ENCODE results near the gene KRT6A. TPM values are rescaled to one million over a fixed set of nuclear protein-coding genes. Genes with fewer than 3 reads are reported as not detected.

The KRT6A gene
- total RNA-seq, 3 donors from 2014 or later (not counting 1 experiment from before 2014, with no cell fraction given): not detected

GRCh38 chr12:52534482-52534881 lies 41.4 kb upstream of the KRT6A start:
- peaks cover 13 to 18% of the 10 kb centered on the region in 2 donors for H3K4me1 Mint-ChIP-seq
- no peak overlapping the region for H3K4me3 Mint-ChIP-seq
- H3K9me3 Mint-ChIP-seq: no peaks in the 10 kb centered on the region
- no peaks in the 10 kb centered on the region for H3K36me3 ChIP-seq (ENCODE audit: control insufficient read depth, insufficient read depth, low read length)
- no peak overlapping the region for H3K4me3 ChIP-seq (ENCODE audit: low read length)
- ATAC-seq: no peak
- no peaks in the 10 kb centered on the region for H3K27me3 ChIP-seq (ENCODE audit: control insufficient read depth, insufficient read depth, low read length)
- no peaks in the 10 kb centered on the region for H3K36me3 Mint-ChIP-seq
- peaks cover 2% of the 10 kb centered on the region for H3K4me1 ChIP-seq (ENCODE audit: control insufficient read depth, insufficient read depth, low read length)
- DNase-seq: no peak
- H3K9me3 ChIP-seq (ENCODE audit: control insufficient read depth, insufficient read depth, low read length): no peaks in the 10 kb centered on the region
- intact Hi-C loops (cut with micrococcal nuclease): no loop called here
- H3K27ac ChIP-seq (ENCODE audit: low read length): no peak overlapping the region
- H3K27me3 Mint-ChIP-seq (ENCODE audit: low read depth in 2 of 2): peaks cover 9 to 10% of the 10 kb centered on the region in 2 donors
- TF ChIP-seq CTCF (IDR thresholded peaks at IDR 0.05): no peak
- H3K27ac Mint-ChIP-seq: no peak overlapping the region
- 86% methylated on average over 5 of the region's 5 CpGs for WGBS (ENCODE audit: insufficient coverage)

- no peak for TF ChIP-seq CTCF (IDR thresholded peaks at IDR 0.05)
- DNase-seq (no peak), ATAC-seq (no peak)
- Mint-ChIP-seq H3K9me3 (no peaks in the 10 kb centered on the region), H3K27me3 (ENCODE audit: low read depth in 2 of 2) (peaks cover 9 to 10% of the 10 kb centered on the region in 2 donors), H3K36me3 (no peaks in the 10 kb centered on the region), H3K4me3 (no peak overlapping the region), H3K27ac (no peak overlapping the region), H3K4me1 (peaks cover 13 to 14% of the 10 kb centered on the region in 2 donors)
- Histone ChIP-seq H3K36me3 (ENCODE audit: control insufficient read depth, insufficient read depth, low read length) (no peaks in the 10 kb centered on the region), H3K4me3 (ENCODE audit: low read length) (no peak overlapping the region), H3K9me3 (ENCODE audit: control insufficient read depth, insufficient read depth, low read length) (no peaks in the 10 kb centered on the region), H3K27ac (ENCODE audit: low read length) (no peak overlapping the region), H3K4me1 (ENCODE audit: control insufficient read depth, insufficient read depth, low read length) (peaks cover 2% of the 10 kb centered on the region), H3K27me3 (ENCODE audit: control insufficient read depth, insufficient read depth, low read length) (no peaks in the 10 kb centered on the region)
- 76% methylated on average over 9 of the region's 10 CpGs for WGBS (ENCODE audit: insufficient coverage)
- intact Hi-C loops (cut with micrococcal nuclease): no loop called here
These were observed 40.8 kb upstream of the KRT6A start for GRCh38 chr12:52533686-52534470.

GRCh38 chr12:52532636-52533035 lies 39.6 kb upstream of the KRT6A start:
- H3K9me3 ChIP-seq (ENCODE audit: control insufficient read depth, insufficient read depth, low read length): no peaks in the 10 kb centered on the region
- H3K27me3 ChIP-seq (ENCODE audit: control insufficient read depth, insufficient read depth, low read length): no peaks in the 10 kb centered on the region
- DNase-seq: no peak
- Mint-ChIP-seq H3K27ac (peak overlapping the region in 1 of 2 donors; percentile 49), H3K27me3 (ENCODE audit: low read depth in 2 of 2) (peaks cover 8 to 10% of the 10 kb centered on the region in 2 donors), H3K4me1 (peaks cover 20 to 26% of the 10 kb centered on the region in 2 donors), H3K9me3 (no peaks in the 10 kb centered on the region), H3K36me3 (no peaks in the 10 kb centered on the region), H3K4me3 (no peak overlapping the region)
- H3K4me3 ChIP-seq (ENCODE audit: low read length): no peak overlapping the region
- TF ChIP-seq CTCF (IDR thresholded peaks at IDR 0.05): no peak
- intact Hi-C loops (cut with micrococcal nuclease): no loop called here
- no peaks in the 10 kb centered on the region for H3K36me3 ChIP-seq (ENCODE audit: control insufficient read depth, insufficient read depth, low read length)
- 62% methylated on average over 3 of the region's 4 CpGs for WGBS (ENCODE audit: insufficient coverage)
- no peak for ATAC-seq
- peaks cover 4% of the 10 kb centered on the region for H3K4me1 ChIP-seq (ENCODE audit: control insufficient read depth, insufficient read depth, low read length)
- H3K27ac ChIP-seq (ENCODE audit: low read length): no peak overlapping the region

Data from natural killer cell (primary cell).